Measurements from ENCODE around the gene KLK14.

KLK14 gene

DNA sequence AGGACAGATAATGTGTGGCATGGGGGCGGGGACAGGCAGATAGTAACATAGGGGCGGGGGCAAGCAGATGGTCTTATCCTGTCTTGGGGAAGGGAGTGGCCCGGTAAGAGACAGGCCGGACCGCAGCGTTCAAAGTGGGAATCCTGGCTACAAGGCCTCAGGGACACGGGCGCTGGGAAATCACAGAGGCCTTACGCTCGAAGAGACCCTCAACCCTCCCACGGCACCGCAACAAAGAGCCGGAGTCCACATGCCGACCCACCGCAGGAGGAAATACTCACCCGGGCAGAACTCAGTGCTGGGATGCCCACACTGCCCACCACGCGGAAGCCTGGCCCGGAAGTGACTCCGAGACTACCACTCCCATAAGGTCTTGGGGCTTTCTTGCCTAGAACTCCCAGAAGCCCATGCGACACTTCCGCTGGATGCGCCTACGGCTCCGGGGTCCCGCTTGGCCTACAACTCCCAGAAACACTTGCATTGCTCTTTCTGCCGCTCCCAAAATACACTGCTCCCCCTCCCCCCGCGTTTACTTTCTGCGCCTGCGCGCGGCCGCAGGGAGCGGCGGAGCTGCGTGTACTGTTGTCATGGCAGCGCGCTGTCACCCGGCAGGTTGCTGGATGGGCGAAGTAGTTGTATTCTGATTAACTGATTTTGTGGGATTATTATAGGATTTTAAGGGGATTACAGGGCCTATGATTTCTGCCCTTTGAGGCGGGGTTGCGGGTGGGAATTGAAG lies 25.5 kb upstream of the KLK14 start, which contains the start of gene CTU1:
CTU1 (minus strand) TSS at position 344 of the 739 bp plus-strand sequence. CDS start 3,840 bp downstream, outside the sequence.
- peak; percentile 99 for DNase-seq (ENCODE audit: low read depth)

DNA sequence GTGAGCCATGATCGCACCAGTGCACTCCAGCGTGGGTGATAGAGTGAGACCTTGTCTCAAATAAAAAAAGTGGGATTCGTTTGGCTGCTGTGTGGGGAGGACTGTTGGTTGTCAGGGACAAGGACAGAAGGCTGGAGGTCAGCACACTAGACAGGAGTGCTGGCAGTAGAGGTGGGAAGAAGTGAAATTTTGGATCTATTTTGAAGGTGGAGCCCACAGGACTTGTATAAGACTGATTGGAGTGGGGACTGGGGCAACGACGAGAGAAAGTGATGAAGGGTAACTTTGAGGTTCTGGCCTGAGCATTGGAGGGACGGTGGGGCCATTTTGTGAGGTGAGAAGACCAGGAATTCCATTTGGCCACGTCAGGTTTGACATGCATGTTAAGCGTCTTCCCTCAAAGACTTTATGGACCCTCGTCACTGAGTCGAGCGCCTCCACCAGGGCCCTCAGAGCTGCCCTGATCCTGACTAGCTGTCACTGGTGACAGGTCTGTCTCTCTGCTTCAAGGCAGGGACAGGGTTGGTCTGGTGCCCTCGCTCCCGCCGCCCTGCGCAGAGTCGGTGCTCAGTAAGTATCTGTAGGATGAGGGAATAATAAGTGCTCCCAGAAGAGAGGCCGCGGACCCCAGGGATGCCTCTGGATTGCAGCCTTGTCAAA lies 24.8 kb upstream of the KLK14 start:
- no peak for DNase-seq (ENCODE audit: low read depth)

DNA sequence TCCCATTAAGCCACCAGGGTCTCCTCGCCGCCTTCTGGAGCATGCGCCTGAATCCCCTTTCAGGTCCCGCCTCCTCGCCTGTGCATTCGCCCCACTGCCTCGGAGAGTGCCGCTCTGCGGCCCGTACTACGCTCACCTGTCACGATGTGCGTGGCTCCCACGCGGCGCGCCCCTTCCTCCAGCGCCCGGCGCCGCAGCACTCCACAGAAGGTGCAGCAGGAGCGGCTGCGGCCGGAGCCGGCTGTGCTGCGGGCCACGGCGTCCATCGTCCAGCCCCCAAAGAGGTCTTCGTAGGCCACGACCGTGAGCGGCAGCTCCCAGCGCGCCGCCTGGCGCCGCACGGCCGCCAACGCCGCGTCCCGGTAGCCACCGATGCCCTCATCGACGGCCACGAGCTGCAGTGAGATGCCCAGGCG lies 21.2 kb upstream of the KLK14 start:
- no peak for DNase-seq (ENCODE audit: low read depth)

GRCh38 chr19:51102991-51103390 lies 20.3 kb upstream of the KLK14 start:
- DNase-seq (ENCODE audit: low read depth), result no peak

- no peak for DNase-seq (ENCODE audit: low read depth)
These were observed 18.6 kb upstream of the KLK14 start for GRCh38 chr19:51101171-51101865.

DNA sequence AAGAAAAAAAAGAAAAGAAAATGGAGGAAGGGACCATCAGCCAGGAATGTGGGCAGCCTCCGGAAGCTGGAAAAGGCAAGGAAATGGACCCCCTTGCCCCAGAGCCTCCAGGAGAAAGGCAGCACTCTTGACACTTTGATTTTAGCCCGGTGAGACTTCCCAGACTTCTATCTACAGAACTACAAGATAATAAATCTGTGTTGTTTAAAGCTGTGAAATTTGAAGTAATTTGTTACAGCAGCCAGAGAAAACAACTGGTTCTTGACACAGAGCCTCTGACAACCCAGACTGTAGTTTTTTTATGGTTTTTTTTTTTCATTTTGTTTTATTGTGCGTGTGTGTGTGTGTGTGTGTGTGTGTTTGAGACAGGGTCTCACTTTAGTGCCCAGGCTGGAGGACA lies 17.9 kb upstream of the KLK14 start:
- DNase-seq (ENCODE audit: low read depth), result no peak

- DNase-seq (ENCODE audit: low read depth), result no peak
These were observed 16.3 kb upstream of the KLK14 start for GRCh38 chr19:51099047-51099382.

- DNase-seq (ENCODE audit: low read depth), result no peak
These were observed 15.8 kb upstream of the KLK14 start for GRCh38 chr19:51098365-51099046.

DNA sequence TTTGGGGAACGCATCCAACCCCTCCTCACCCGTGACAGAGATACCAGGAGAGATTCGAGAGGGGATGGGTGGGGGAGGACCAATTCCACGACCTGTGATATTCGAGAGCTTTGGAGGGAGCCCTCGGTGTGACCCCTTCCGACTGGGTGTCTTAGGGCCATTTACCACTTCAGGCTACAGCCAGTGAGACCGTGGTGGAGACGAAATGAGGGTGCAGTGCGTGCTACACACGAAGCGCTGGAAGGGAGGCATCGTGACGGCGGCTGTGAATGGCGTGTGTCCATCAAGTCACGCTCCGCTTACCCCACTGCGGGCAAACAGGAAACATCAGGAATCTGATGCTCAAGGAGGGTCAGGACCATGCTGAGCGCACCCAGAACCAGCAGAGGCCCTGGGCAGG lies 15.1 kb upstream of the KLK14 start:
- no peak for DNase-seq (ENCODE audit: low read depth)

GRCh38 chr19:51097166-51097738 lies 14.6 kb upstream of the KLK14 start:
- DNase-seq (ENCODE audit: low read depth), result peak; percentile 21

DNA sequence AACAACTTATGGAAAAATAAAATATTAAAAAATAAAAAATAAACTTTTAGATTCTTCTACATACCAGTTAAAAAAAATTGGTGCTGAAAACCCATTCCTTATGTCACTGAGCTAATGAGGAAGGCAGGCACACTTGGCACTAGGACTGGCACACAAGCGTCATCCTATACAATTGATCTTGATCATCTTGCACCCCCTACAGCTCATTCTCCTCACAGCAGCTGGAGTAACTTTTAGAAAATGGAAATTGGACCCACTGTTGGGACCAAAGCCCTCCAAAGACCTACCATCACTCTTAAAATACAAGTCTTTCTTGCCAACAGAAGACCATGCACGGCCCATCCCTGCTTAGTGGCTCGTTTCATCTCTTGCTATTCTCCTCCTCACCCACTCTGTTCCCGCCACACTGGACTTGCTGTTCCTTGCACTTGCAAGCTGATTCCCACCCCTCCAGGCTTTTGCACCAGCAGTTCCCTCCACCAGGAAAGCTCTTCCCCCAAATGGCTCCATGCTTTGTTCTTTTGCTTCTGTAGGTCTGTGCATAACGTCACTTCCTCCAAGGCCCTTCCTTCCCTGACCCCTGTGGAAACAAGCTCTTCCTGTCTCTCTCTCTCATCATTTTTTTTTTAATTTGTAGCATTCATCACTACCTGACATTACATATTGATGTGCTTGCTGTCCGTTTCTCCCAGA lies 13.9 kb upstream of the KLK14 start:
- no peak for DNase-seq (ENCODE audit: low read depth)

- DNase-seq (ENCODE audit: low read depth), result no peak
These were observed 12.1 kb upstream of the KLK14 start for GRCh38 chr19:51094696-51095279.

DNA sequence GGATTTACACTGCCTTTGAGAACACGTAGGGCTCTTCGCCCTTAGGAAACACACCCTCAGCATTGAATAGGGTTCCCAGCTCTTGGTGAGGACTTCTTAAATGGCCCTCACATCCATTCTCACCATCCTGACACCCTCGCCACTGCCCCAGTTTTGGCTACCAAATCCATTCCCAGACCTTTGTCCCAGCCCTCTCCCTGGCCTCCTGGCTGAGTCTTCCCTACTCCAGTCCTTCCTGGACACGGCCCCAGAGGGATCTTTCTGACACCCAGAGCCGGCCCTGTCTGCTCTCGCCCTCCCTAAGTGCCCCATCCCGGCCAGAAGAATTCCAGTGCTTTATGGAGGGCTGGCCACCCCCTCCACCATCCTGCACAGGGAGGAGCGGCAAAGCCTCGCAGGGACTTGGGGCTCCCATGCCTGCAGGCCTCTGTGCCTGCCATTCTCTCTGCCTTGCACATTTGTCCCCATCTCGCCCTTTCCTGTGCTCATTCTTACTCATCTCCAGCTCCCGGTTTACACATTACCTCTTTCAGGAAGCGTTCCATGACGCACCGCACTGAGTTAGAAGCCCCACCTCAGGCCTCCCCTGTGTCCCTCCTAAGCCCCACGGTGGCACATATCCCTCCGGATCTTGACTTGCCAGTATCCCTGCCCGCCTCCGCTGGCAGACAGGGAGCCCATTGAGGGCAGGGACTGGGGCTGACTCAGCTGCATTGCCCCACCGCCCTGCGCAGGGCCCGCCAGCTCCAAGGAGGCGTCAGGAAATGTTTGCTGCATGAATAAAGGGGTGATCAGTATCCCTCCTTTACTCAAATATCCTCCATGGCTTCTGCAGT lies 11.0 kb upstream of the KLK14 start:
- DNase-seq (ENCODE audit: low read depth), result no peak

GRCh38 chr19:51093101-51093500 lies 10.4 kb upstream of the KLK14 start:
- DNase-seq (ENCODE audit: low read depth), result no peak

- DNase-seq (ENCODE audit: low read depth), result no peak
These were observed 9.5 kb upstream of the KLK14 start for GRCh38 chr19:51091895-51092873.

DNA sequence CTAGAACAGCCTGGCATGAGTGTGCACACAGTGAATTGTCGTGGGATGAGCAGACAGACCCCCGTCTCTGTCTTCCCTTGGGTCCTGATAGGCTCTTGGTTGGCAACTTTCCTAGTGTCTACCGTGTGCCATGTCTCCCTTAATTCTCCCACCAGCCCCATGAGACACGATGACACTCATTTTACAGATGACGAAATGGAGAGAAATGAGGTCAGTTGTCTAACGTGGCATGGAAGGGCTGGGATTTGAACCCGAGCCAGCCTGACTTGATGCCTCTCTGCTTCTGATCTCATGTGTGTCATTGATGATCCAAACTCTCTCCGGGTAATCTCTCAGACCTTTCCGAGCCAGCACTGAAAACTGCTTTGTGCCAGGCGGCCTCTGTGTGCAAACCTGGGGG lies 8.4 kb upstream of the KLK14 start:
- no peak for DNase-seq (ENCODE audit: low read depth)

DNA sequence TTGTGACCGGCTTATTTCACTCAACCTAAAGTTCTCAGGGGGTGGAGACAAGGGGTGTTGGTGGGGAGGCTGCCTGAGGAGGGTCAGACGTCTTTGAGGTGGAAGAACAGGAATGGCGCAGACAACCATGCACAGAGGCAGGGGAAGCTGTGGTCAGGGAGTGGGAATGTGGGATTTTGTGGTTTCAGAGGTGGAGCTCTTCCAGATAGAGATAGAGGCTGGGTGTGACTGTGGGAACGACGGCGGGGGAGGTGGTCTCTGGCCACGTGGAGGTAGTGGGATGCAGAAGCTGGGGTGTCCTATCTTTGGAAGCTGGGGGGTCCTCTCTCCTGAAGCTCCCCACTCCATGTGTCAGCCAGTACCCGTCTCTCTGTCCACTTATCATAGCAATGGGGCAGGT lies 7.8 kb upstream of the KLK14 start:
- no peak for DNase-seq (ENCODE audit: low read depth)

DNA sequence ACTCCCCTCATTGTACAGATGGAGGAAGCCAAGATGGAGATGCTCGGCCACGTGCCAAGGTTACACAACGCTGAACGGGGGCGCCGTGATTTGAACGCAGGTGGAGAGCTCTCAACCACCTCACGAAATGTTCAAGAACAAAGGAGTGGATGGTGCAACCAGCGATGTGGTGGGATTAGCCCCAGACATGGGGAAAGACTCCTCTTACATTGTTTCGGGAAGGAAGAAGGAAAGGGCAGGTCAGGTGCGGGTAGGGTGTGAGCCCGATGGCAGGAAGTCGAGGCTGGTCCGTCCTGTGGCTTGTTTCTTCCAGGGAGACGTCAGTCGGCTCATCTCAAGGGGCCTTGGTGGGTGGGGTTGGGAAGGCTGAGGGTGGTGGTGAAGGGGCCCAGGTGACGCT lies 7.1 kb upstream of the KLK14 start:
- DNase-seq (ENCODE audit: low read depth), result no peak
